ENCODE results near the gene PHYKPL. TPM values are rescaled to one million over a fixed set of nuclear protein-coding genes. Genes with fewer than 3 reads are reported as not detected.

Gene PHYKPL
- total and polyA plus RNA-seq, 2 donors (not counting 1 experiment from before 2014, with no cell fraction given), result 263 to 313 TPM

DNA sequence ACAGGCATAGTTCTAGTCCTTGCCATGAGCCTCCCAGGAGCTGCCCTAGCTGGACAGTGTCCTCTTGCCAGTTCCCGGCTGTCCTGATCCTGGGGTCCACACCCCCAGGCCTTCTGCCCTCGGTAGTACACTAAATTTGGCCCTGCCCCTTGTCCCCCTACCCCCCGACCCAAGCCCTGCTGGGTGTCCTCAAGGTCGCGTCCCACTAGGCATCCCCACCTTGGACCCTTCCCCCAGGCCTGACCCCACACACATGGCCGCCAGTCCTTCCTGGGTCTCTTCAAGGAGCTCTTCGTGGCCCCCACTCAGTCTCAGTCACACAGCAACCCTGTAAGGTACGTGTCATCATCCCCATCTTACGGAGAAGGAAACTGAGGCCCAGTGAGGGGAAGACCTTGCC lies 40.0 kb upstream of the PHYKPL start:
- no peak overlapping the region for H3K27ac ChIP-seq (ENCODE audit: low read length in 2 of 2)
- Mint-ChIP-seq H3K4me1 (no peaks in the 10 kb centered on the region), H3K27me3 (peaks cover 16% of the 10 kb centered on the region), H3K4me3 (no peak overlapping the region), H3K9me3 (ENCODE audit: insufficient read depth) (no peaks in the 10 kb centered on the region), H3K27ac (no peak overlapping the region)
- no peak for DNase-seq
- H3K79me2 ChIP-seq (ENCODE audit: control insufficient read depth, insufficient read depth, low read length), result no peaks in the 10 kb centered on the region
- ATAC-seq (ENCODE audit: low read depth), result no peak
- no peaks in the 10 kb centered on the region for H3K36me3 ChIP-seq (replicated peaks in 1 of 2; ENCODE audit: control extremely low read depth in 1 of 2, control insufficient read depth in 1 of 2, extremely low read depth in 1 of 2, insufficient read depth in 2 of 2, low read length in 1 of 2)
- no peak overlapping the region for H3K9ac ChIP-seq (ENCODE audit: low read length)
- POLR2A ChIA-PET, result no interaction called here
- no peaks in the 10 kb centered on the region for H4K20me1 ChIP-seq (ENCODE audit: control insufficient read depth, insufficient read depth, low read length, poor library complexity, severe bottlenecking)
- H3K27me3 ChIP-seq (replicated peaks in 1 of 4; ENCODE audit: control extremely low read depth in 1 of 4, control insufficient read depth in 3 of 4, insufficient read depth in 4 of 4, low read length in 3 of 4), result no peaks in the 10 kb centered on the region
- WGBS (ENCODE audit: insufficient coverage), result 92% methylated on average over 7 of the region's 9 CpGs
- TF ChIP-seq EZH2 (IDR thresholded peaks at IDR 0.05; ENCODE audit: borderline replicate concordance, insufficient read depth, low read depth, low read length, poor library complexity, severe bottlenecking), result no peak
- no peaks in the 10 kb centered on the region for H3K9me3 ChIP-seq (ENCODE audit: control extremely low read depth in 1 of 3, control insufficient read depth in 2 of 3, insufficient read depth in 1 of 3, low read length in 2 of 3)
- intact Hi-C loops (cut with micrococcal nuclease), result no loop called here
- no peaks in the 10 kb centered on the region for H3K4me1 ChIP-seq (ENCODE audit: control insufficient read depth in 2 of 2, insufficient read depth in 2 of 2, low read length in 2 of 2)
- no peak overlapping the region for H3K4me3 ChIP-seq (ENCODE audit: control extremely low read depth in 1 of 5, extremely low read depth in 1 of 5, insufficient read depth in 1 of 5, low read depth in 2 of 5, low read length in 4 of 5)
- CTCF ChIA-PET, result interaction anchor here (1.4 kb wide), 1 partner anchor 10 kb away, joined by 3 read pairs; no protein-coding TSS in a partner anchor
- no peak overlapping the region for H3K4me2 ChIP-seq (replicated peaks; ENCODE audit: low read depth, low read length, poor library complexity, severe bottlenecking)
- no peak overlapping the region for H2AFZ ChIP-seq (ENCODE audit: insufficient read depth, low read depth, low read length, poor library complexity, severe bottlenecking)

DNA sequence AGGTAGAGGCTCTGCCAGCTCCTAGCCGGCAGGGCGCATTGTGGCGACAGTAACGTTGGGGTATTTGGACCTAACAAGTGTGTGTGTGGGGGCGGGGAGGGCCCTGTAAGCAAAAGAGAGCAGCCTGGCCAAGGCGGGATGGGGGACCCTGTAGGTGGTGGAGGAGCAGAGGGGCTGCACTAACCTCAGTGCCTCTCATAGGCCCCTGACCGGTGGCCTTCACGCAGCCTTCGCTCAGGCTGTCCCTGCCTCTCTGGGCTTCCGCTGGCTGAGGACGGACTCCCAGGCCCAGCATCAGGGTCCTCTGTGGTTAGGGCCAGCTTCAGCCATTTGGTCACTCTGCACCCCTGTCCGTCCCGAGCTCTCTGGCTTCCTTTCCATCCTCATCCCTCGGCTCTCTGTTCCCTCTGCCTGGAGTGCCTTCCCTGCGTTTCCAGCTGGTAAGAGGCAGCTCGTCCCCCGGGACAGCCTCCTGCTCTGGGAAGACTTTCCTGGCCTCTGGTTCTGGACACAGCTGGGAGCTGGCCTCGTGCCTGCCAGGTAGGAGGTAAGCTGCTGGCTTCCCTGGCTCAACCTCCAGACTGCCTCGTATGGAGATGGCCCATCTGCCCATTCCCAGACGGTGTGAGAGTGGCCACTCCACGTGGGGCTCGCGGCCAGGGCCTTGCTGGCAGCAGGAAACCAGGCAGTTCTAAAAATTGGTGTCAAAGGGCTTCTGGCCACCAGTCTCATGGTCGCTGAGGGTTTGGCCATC lies 39.3 kb upstream of the PHYKPL start:
- CTCF ChIA-PET, result interaction anchor here (1.4 kb wide), 1 partner anchor 11 kb away, joined by 3 read pairs; no protein-coding TSS in a partner anchor
- Histone ChIP-seq H2AFZ (ENCODE audit: insufficient read depth, low read depth, low read length, poor library complexity, severe bottlenecking) (no peak overlapping the region), H4K20me1 (ENCODE audit: control insufficient read depth, insufficient read depth, low read length, poor library complexity, severe bottlenecking) (no peaks in the 10 kb centered on the region), H3K4me3 (ENCODE audit: control extremely low read depth in 1 of 5, extremely low read depth in 1 of 5, insufficient read depth in 1 of 5, low read depth in 2 of 5, low read length in 4 of 5) (no peak overlapping the region), H3K79me2 (ENCODE audit: control insufficient read depth, insufficient read depth, low read length) (no peaks in the 10 kb centered on the region), H3K9ac (ENCODE audit: low read length) (no peak overlapping the region), H3K27ac (ENCODE audit: low read length in 2 of 2) (no peak overlapping the region), H3K9me3 (ENCODE audit: control extremely low read depth in 1 of 3, control insufficient read depth in 2 of 3, insufficient read depth in 1 of 3, low read length in 2 of 3) (no peaks in the 10 kb centered on the region), H3K4me2 (replicated peaks; ENCODE audit: low read depth, low read length, poor library complexity, severe bottlenecking) (no peak overlapping the region), H3K36me3 (replicated peaks in 1 of 2; ENCODE audit: control extremely low read depth in 1 of 2, control insufficient read depth in 1 of 2, extremely low read depth in 1 of 2, insufficient read depth in 2 of 2, low read length in 1 of 2) (no peaks in the 10 kb centered on the region), H3K4me1 (ENCODE audit: control insufficient read depth in 2 of 2, insufficient read depth in 2 of 2, low read length in 2 of 2) (no peaks in the 10 kb centered on the region), H3K27me3 (replicated peaks in 1 of 4; ENCODE audit: control extremely low read depth in 1 of 4, control insufficient read depth in 3 of 4, insufficient read depth in 4 of 4, low read length in 3 of 4) (no peaks in the 10 kb centered on the region)
- Mint-ChIP-seq H3K27ac (no peak overlapping the region), H3K9me3 (ENCODE audit: insufficient read depth) (no peaks in the 10 kb centered on the region), H3K27me3 (peaks cover 15% of the 10 kb centered on the region), H3K4me1 (no peaks in the 10 kb centered on the region), H3K4me3 (no peak overlapping the region)
- intact Hi-C loops (cut with micrococcal nuclease), result no loop called here
- WGBS (ENCODE audit: insufficient coverage), result 91% methylated on average over 24 of the region's 24 CpGs
- POLR2A ChIA-PET, result no interaction called here
- DNase-seq (no peak), ATAC-seq (ENCODE audit: low read depth) (no peak)
- no peak for TF ChIP-seq EZH2 (IDR thresholded peaks at IDR 0.05; ENCODE audit: borderline replicate concordance, insufficient read depth, low read depth, low read length, poor library complexity, severe bottlenecking)
- TF ChIP-seq, protein P1, sequence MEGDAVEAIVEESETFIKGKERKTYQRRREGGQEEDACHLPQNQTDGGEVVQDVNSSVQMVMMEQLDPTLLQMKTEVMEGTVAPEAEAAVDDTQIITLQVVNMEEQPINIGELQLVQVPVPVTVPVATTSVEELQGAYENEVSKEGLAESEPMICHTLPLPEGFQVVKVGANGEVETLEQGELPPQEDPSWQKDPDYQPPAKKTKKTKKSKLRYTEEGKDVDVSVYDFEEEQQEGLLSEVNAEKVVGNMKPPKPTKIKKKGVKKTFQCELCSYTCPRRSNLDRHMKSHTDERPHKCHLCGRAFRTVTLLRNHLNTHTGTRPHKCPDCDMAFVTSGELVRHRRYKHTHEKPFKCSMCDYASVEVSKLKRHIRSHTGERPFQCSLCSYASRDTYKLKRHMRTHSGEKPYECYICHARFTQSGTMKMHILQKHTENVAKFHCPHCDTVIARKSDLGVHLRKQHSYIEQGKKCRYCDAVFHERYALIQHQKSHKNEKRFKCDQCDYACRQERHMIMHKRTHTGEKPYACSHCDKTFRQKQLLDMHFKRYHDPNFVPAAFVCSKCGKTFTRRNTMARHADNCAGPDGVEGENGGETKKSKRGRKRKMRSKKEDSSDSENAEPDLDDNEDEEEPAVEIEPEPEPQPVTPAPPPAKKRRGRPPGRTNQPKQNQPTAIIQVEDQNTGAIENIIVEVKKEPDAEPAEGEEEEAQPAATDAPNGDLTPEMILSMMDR (IDR thresholded peaks at IDR 0.05), result no peak

Data from B cell (primary cell).